Common myeloid progenitor, CD34-positive (primary cell): ENCODE data around the gene OR52K1. TPM values are rescaled to one million over a fixed set of nuclear protein-coding genes. Genes with fewer than 3 reads are reported as not detected.
A peak's percentile ranks its signal among the peaks of the same experiment; 100 is the strongest.

Source experiments
- CTCF ChIA-PET: fragments of 350-600 bp; sonication (Branson Sonifier 250); formaldehyde crosslinking; loops from one replicate; lab custom pipeline; 2021; ENCODE audit warnings: antibody characterized with exemption; lab: Charles Lee
- POLR2A ChIA-PET: fragments of 350-600 bp; sonication (Branson Sonifier 250); formaldehyde crosslinking; loops from one replicate; lab custom pipeline; 2021; ENCODE audit warnings: antibody characterized with exemption; lab: Charles Lee
- DNase-seq, 3 donors: peaks; one replicate each; pipeline versions ENCODE4 v3.0.0 to v3.0.0-alpha.2; 2013
- H3K27ac ChIP-seq, 2 experiments: 1 replicate in 1 of 2; 2 replicates in 1 of 2; pipeline ENCODE4 v1.7.0; 2013; ENCODE audit warnings: inconsistent platforms in 2 of 2, low read length in 2 of 2, mild to moderate bottlenecking in 2 of 2, low read depth in 1 of 2, moderate library complexity in 1 of 2; ENCODE audit not compliant: severe bottlenecking in 2 of 2, insufficient read depth in 1 of 2, poor library complexity in 1 of 2
- H3K27me3 ChIP-seq, 5 experiments: replicated peaks in 2 of 5; 1 replicate in 3 of 5; 2 replicates in 2 of 5; pipeline versions ENCODE4 v1.6.1 to v1.7.0; 2013; ENCODE audit warnings: low read length in 4 of 5, mild to moderate bottlenecking in 2 of 5, moderate library complexity in 2 of 5, inconsistent platforms in 1 of 5; ENCODE audit not compliant: insufficient read depth in 5 of 5, control insufficient read depth in 4 of 5
- H3K36me3 ChIP-seq, 4 experiments: 1 replicate in 2 of 4; 2 replicates in 2 of 4; pipeline versions ENCODE4 v1.6.1 to v1.7.0; 2013; ENCODE audit warnings: low read length in 3 of 4, control low read depth in 1 of 4, mild to moderate bottlenecking in 1 of 4; ENCODE audit not compliant: control insufficient read depth in 4 of 4, insufficient read depth in 4 of 4
- H3K4me1 ChIP-seq, 4 experiments: 1 replicate in 3 of 4; 2 replicates in 1 of 4; pipeline versions ENCODE4 v1.6.1 to v1.7.1; 2013; ENCODE audit warnings: low read length in 3 of 4, mild to moderate bottlenecking in 3 of 4, control low read depth in 1 of 4, inconsistent platforms in 1 of 4, moderate library complexity in 1 of 4; ENCODE audit not compliant: control insufficient read depth in 4 of 4, insufficient read depth in 4 of 4; ENCODE audit errors: control extremely low read depth in 1 of 4
- H3K4me3 ChIP-seq, 7 experiments: 1 replicate in 4 of 7; 2 replicates in 3 of 7; pipeline versions ENCODE4 v1.5.1 to v1.7.0; 2013; ENCODE audit warnings: mild to moderate bottlenecking in 7 of 7, low read length in 6 of 7, moderate library complexity in 6 of 7, inconsistent platforms in 2 of 7, low read depth in 2 of 7, control low read depth in 1 of 7; ENCODE audit not compliant: insufficient read depth in 4 of 7, control insufficient read depth in 1 of 7; ENCODE audit errors: extremely low read depth in 1 of 7
- H3K9me3 ChIP-seq, 5 experiments: 1 replicate in 4 of 5; 2 replicates in 1 of 5; pipeline versions ENCODE4 v1.6.1 to v1.7.1; 2013; ENCODE audit warnings: low read length in 4 of 5, mild to moderate bottlenecking in 2 of 5, inconsistent platforms in 1 of 5, low read depth in 1 of 5, moderate library complexity in 1 of 5; ENCODE audit not compliant: control insufficient read depth in 4 of 5, insufficient read depth in 2 of 5; ENCODE audit errors: control extremely low read depth in 1 of 5
- WGBS: methylation state at CpG from one replicate; pipeline ENCODE4 v1.1.5; 2013; ENCODE audit not compliant: insufficient coverage; 5-methylcytosine and 5-hydroxymethylcytosine counted together
- polyA plus RNA-seq: library from polyadenylated mRNA; unstranded; fragments of 120-200 nt; gene quantifications from one replicate; pipeline ENCODE4 v1.2.1, GENCODE V29; 2013

The OR52K1 gene
- not detected for polyA plus RNA-seq

- H3K27me3 ChIP-seq = peaks cover 0 to 11% (median 0%) of the 10 kb centered on the region in 5 experiments
- H3K9me3 ChIP-seq = no peaks in the 10 kb centered on the region
- H3K27ac ChIP-seq = no peak within 1 kb of the TSS
- CTCF ChIA-PET = interaction anchor here (1.0 to 2.3 kb wide), 3 partner anchors 8 to 294 kb away, joined by 3 to 13 read pairs (median 5); no protein-coding TSS in a partner anchor
- POLR2A ChIA-PET = no interaction called here
- peaks cover 0 to 3% (median 0%) of the 10 kb centered on the region in 4 experiments for H3K4me1 ChIP-seq
- H3K36me3 ChIP-seq = no peaks in the 10 kb centered on the region
- no peak within 1 kb of the TSS for H3K4me3 ChIP-seq
- DNase-seq = no peak
- no CpG with 5 or more reads among the region's 2 CpGs for WGBS
These were observed at the start of gene OR52K1 for GRCh38 chr11:4482445-4482844. Gene OR52K1, plus strand, starts transcription at chr11:4482646. Its CDS starts 6,255 bp downstream, at chr11:4488901.

- Histone ChIP-seq H3K36me3 (no peaks in the 10 kb centered on the region), H3K4me1 (no peaks in the 10 kb centered on the region), H3K4me3 (no peak overlapping the region), H3K9me3 (peaks cover 0 to 3% (median 0%) of the 10 kb centered on the region in 5 experiments), H3K27ac (no peak overlapping the region), H3K27me3 (no peaks in the 10 kb centered on the region)
- ChIA-PET POLR2A (no interaction called here), CTCF (no interaction called here)
- WGBS = no CpG with 5 or more reads among the region's 2 CpGs
- no peak for DNase-seq
These were observed 48.6 kb upstream of the OR52K1 start for GRCh38 chr11:4433856-4434255.

GRCh38 chr11:4436411-4436810 lies 46.0 kb upstream of the OR52K1 start:
- CTCF ChIA-PET = no interaction called here
- POLR2A ChIA-PET = no interaction called here
- Histone ChIP-seq H3K27ac (no peak overlapping the region), H3K9me3 (peaks cover 0 to 2% (median 0%) of the 10 kb centered on the region in 5 experiments), H3K4me3 (no peak overlapping the region), H3K27me3 (no peaks in the 10 kb centered on the region), H3K4me1 (peaks cover 0 to 3% (median 0%) of the 10 kb centered on the region in 4 experiments), H3K36me3 (no peaks in the 10 kb centered on the region)
- 100% methylated on average over 1 of the region's 1 CpG for WGBS
- DNase-seq = no peak

- H3K36me3 ChIP-seq = no peaks in the 10 kb centered on the region
- no peaks in the 10 kb centered on the region for H3K9me3 ChIP-seq
- H3K4me1 ChIP-seq = peaks cover 0 to 4% (median 0%) of the 10 kb centered on the region in 4 experiments
- ChIA-PET POLR2A (no interaction called here), CTCF (no interaction called here)
- WGBS = no CpG with 5 or more reads among the region's 3 CpGs
- H3K27me3 ChIP-seq = no peaks in the 10 kb centered on the region
- H3K4me3 ChIP-seq = no peak overlapping the region
- peak in 2 of 3 donors; percentile 2 to 8 for DNase-seq
- H3K27ac ChIP-seq = no peak overlapping the region
These were observed 40.9 kb upstream of the OR52K1 start for GRCh38 chr11:4441515-4441914.

- H3K4me3 ChIP-seq = no peak overlapping the region
- 36% methylated on average over 2 of the region's 3 CpGs for WGBS
- POLR2A ChIA-PET = no interaction called here
- CTCF ChIA-PET = no interaction called here
- peaks cover 0 to 4% (median 0%) of the 10 kb centered on the region in 4 experiments for H3K4me1 ChIP-seq
- no peak for DNase-seq
- H3K27ac ChIP-seq = no peak overlapping the region
- H3K36me3 ChIP-seq = no peaks in the 10 kb centered on the region
- no peaks in the 10 kb centered on the region for H3K27me3 ChIP-seq
- no peaks in the 10 kb centered on the region for H3K9me3 ChIP-seq
These were observed 39.1 kb upstream of the OR52K1 start for GRCh38 chr11:4443232-4443891.

- H3K27me3 ChIP-seq = no peaks in the 10 kb centered on the region
- no peak within 1 kb of the TSS for H3K4me3 ChIP-seq
- DNase-seq = no peak
- peaks cover 0 to 1% (median 0%) of the 10 kb centered on the region in 4 experiments for H3K4me1 ChIP-seq
- peaks cover 0 to 5% (median 0%) of the 10 kb centered on the region in 5 experiments for H3K9me3 ChIP-seq
- H3K27ac ChIP-seq = no peak within 1 kb of the TSS
- H3K36me3 ChIP-seq = no peaks in the 10 kb centered on the region
- CTCF ChIA-PET = no interaction called here
- POLR2A ChIA-PET = no interaction called here
These were observed 33.5 kb upstream of the OR52K1 start, which contains the start of gene OR52K2 for GRCh38 chr11:4448995-4449394. Gene OR52K2, plus strand, starts transcription at chr11:4449295. Its CDS starts 45 bp downstream, at chr11:4449340.

GRCh38 chr11:4453118-4453517 lies 29.3 kb upstream of the OR52K1 start:
- ChIA-PET CTCF (no interaction called here), POLR2A (no interaction called here)
- no peak overlapping the region for H3K4me3 ChIP-seq
- no CpG with 5 or more reads among the region's 3 CpGs for WGBS
- H3K27ac ChIP-seq = no peak overlapping the region
- no peaks in the 10 kb centered on the region for H3K36me3 ChIP-seq
- H3K27me3 ChIP-seq = no peaks in the 10 kb centered on the region
- H3K9me3 ChIP-seq = peaks cover 0 to 19% (median 0%) of the 10 kb centered on the region in 5 experiments
- DNase-seq = no peak
- peaks cover 0 to 24% (median 0%) of the 10 kb centered on the region in 4 experiments for H3K4me1 ChIP-seq
